Inflammatory macrophage treated with lipopolysaccharide for 4 hours (primary cell): Measurements from ENCODE around the gene BBOX1.

Experiments
- DNase-seq: peaks from one replicate; pipeline ENCODE4 v3.0.0-alpha.2; 2020

Gene BBOX1

GRCh38 chr11:27025312-27025955 lies 15.2 kb upstream of the BBOX1 start:
- DNase-seq, result no peak

- DNase-seq, result no peak
These were observed 14.5 kb upstream of the BBOX1 start for GRCh38 chr11:27025957-27026733.

GRCh38 chr11:27028561-27028965 lies 12.1 kb upstream of the BBOX1 start:
- no peak for DNase-seq

GRCh38 chr11:27029966-27030365 lies 10.6 kb upstream of the BBOX1 start:
- DNase-seq, result no peak

GRCh38 chr11:27031754-27032153 lies 8.9 kb upstream of the BBOX1 start:
- DNase-seq, result no peak

- no peak for DNase-seq
These were observed 742 bp upstream of the BBOX1 start for GRCh38 chr11:27039873-27040272.

- no peak for DNase-seq
These were observed 705 bp downstream of the BBOX1 start for GRCh38 chr11:27041141-27041899.

- no peak for DNase-seq
These were observed 6.3 kb downstream of the BBOX1 start for GRCh38 chr11:27046956-27047355.

GRCh38 chr11:27052668-27053067 lies 12.1 kb downstream of the BBOX1 start:
- no peak for DNase-seq

GRCh38 chr11:27055065-27055682 lies 14.6 kb downstream of the BBOX1 start:
- no peak for DNase-seq

- DNase-seq, result no peak
These were observed 16.6 kb downstream of the BBOX1 start for GRCh38 chr11:27057091-27057780.

- no peak for DNase-seq
These were observed 17.8 kb downstream of the BBOX1 start for GRCh38 chr11:27058456-27058855.

- no peak for DNase-seq
These were observed 18.8 kb downstream of the BBOX1 start for GRCh38 chr11:27059431-27059830.

- no peak for DNase-seq
These were observed 20.3 kb downstream of the BBOX1 start for GRCh38 chr11:27060816-27061460.

- no peak for DNase-seq
These were observed 20.8 kb downstream of the BBOX1 start for GRCh38 chr11:27061461-27061821.

GRCh38 chr11:27064086-27064485 lies 23.5 kb downstream of the BBOX1 start:
- no peak for DNase-seq

GRCh38 chr11:27075192-27075591 lies 34.6 kb downstream of the BBOX1 start:
- no peak for DNase-seq

GRCh38 chr11:27075655-27076054 lies 35.0 kb downstream of the BBOX1 start:
- DNase-seq, result no peak

GRCh38 chr11:27076121-27076589 lies 35.5 kb downstream of the BBOX1 start:
- no peak for DNase-seq

- no peak for DNase-seq
These were observed 40.4 kb downstream of the BBOX1 start for GRCh38 chr11:27081056-27081455.

- no peak for DNase-seq
These were observed 42.6 kb downstream of the BBOX1 start for GRCh38 chr11:27083241-27083640.

GRCh38 chr11:27083782-27084181 lies 43.2 kb downstream of the BBOX1 start:
- DNase-seq, result no peak
